K562 (cell line): ENCODE results near the gene ALCAM. TPM values are rescaled to one million over a fixed set of nuclear protein-coding genes. Genes with fewer than 3 reads are reported as not detected.

Experiments
- ATAC-seq: fragments of 200-7000 bp; cut with Tn5 transposase; 3 replicates; pipeline ENCODE4 v1.9.1; 2020; ENCODE audit warnings: moderate library complexity
- BruUV-seq: library from RNA; stranded (reverse); fragments of 400-500 nt; replicated peaks from 2 replicates; lab custom pipeline; 2021; lab: Mats Ljungman, UMichigan
- CTCF ChIA-PET: fragments of 300-600 bp; formaldehyde crosslinking; extraction: SDS; loops from one replicate; lab custom pipeline; 2021; ENCODE audit warnings: low intra/inter-chr PET ratio; lab: Yijun Ruan, JAX
- POLR2A ChIA-PET: fragments of 300-600, 350-650 bp; sonication (Branson Sonifier 250); formaldehyde crosslinking; extraction: SDS; loops from one replicate; lab custom pipeline; 2021; ENCODE audit warnings: antibody characterized with exemption, inconsistent platforms; lab: Yijun Ruan, JAX
- DNase-seq, 4 experiments: peaks; one replicate each; pipeline versions ENCODE4 v3.0.0 to v3.0.0-alpha.2; 2011 to 2018; ENCODE audit warnings: low spot score in 3 of 4, mixed read lengths in 3 of 4; ENCODE audit errors: extremely low read depth in 1 of 4
- FAIRE-seq: peaks from 2 replicates; lab custom pipeline; 2011; peaks lifted over from hg19 to GRCh38; lab: Jason Lieb, UNC
- H2AFZ ChIP-seq: 2 replicates; pipeline ENCODE4 v1.6.0; 2011; ENCODE audit warnings: low read depth, low read length, control low read depth, inconsistent platforms
- H3K27ac ChIP-seq: fragments of 200-600 bp; 3 replicates; pipeline ENCODE4 v1.8.0; 2011; ENCODE audit warnings: low read depth, mild to moderate bottlenecking, control low read depth, inconsistent platforms, low read length, moderate library complexity, mixed read lengths; ENCODE audit errors: extremely low read depth
- H3K27me3 ChIP-seq, 2 experiments: fragments of 300-600 bp in 1 of 2; 2 replicates in 1 of 2; 3 replicates in 1 of 2; pipeline versions ENCODE4 v1.6.0 to v1.8.0; 2011; ENCODE audit warnings: inconsistent platforms in 2 of 2, low read length in 2 of 2, mild to moderate bottlenecking in 1 of 2, mixed read lengths in 1 of 2, moderate library complexity in 1 of 2; ENCODE audit not compliant: control insufficient read depth in 2 of 2, insufficient read depth in 2 of 2
- H3K36me3 ChIP-seq: fragments of 300-600 bp; 3 replicates; pipeline ENCODE4 v1.8.0; 2011; ENCODE audit warnings: mild to moderate bottlenecking, low read length, inconsistent platforms; ENCODE audit not compliant: control insufficient read depth, insufficient read depth
- H3K4me1 ChIP-seq, 2 experiments: fragments of 200-600 bp in 1 of 2; replicated peaks in 1 of 2; 2 replicates in 1 of 2; 3 replicates in 1 of 2; pipeline versions ENCODE4 v1.5.1 to v1.8.0; 2011; ENCODE audit warnings: inconsistent platforms in 2 of 2, low read length in 2 of 2, mild to moderate bottlenecking in 1 of 2, mixed read lengths in 1 of 2, moderate library complexity in 1 of 2; ENCODE audit not compliant: control insufficient read depth in 2 of 2, insufficient read depth in 2 of 2
- H3K4me2 ChIP-seq: 2 replicates; pipeline ENCODE4 v1.6.1; 2011; ENCODE audit warnings: low read length, control low read depth, inconsistent platforms, mixed read lengths; ENCODE audit not compliant: insufficient read depth
- H3K4me3 ChIP-seq: fragments of 200-600 bp; sonication (generic), shearing (Covaris generic); 2 replicates; pipeline ENCODE4 v1.5.1; 2016; ENCODE audit warnings: control low read depth, inconsistent platforms
- H3K79me2 ChIP-seq: fragments of 200-600 bp; 3 replicates; pipeline ENCODE4 v1.8.0; 2011; ENCODE audit warnings: low read length, inconsistent platforms; ENCODE audit not compliant: control insufficient read depth, insufficient read depth
- H3K9ac ChIP-seq, 2 experiments: 2 replicates each; pipeline versions ENCODE4 v1.6.0 to v1.6.1; 2011; ENCODE audit warnings: low read depth in 2 of 2, low read length in 2 of 2, control low read depth in 1 of 2, inconsistent platforms in 1 of 2, mild to moderate bottlenecking in 1 of 2, mixed read lengths in 1 of 2; ENCODE audit not compliant: insufficient read depth in 1 of 2
- H3K9me1 ChIP-seq: one replicate; pipeline ENCODE4 v1.6.0; 2011; ENCODE audit warnings: inconsistent platforms, mild to moderate bottlenecking, low read length, moderate library complexity; ENCODE audit not compliant: control insufficient read depth, insufficient read depth
- H3K9me3 ChIP-seq: replicated peaks from 2 replicates; pipeline ENCODE4 v1.5.1; 2011; ENCODE audit warnings: low read depth, low read length, inconsistent platforms; ENCODE audit not compliant: control insufficient read depth, insufficient read depth
- H4K20me1 ChIP-seq: replicated peaks from 2 replicates; pipeline ENCODE4 v1.6.1; 2011; ENCODE audit warnings: low read length, inconsistent platforms, mixed read lengths; ENCODE audit not compliant: control insufficient read depth, insufficient read depth
- CREB3L1 ChIP-seq: fragments of 450-650 bp; IDR thresholded peaks from 2 replicates; pipeline ENCODE4 v1.6.1; 2014; ENCODE audit warnings: low read depth, mild to moderate bottlenecking, moderate library complexity, borderline replicate concordance
- CSDE1 ChIP-seq, 2 experiments: fragments of 450-650 bp; IDR thresholded peaks; 2 replicates each; pipeline ENCODE4 v1.6.1; 2016; ENCODE audit warnings: mild to moderate bottlenecking in 1 of 2
- GATAD2B ChIP-seq: fragments of 450-650 bp; IDR thresholded peaks from 2 replicates; pipeline ENCODE4 v1.6.1; 2017; ENCODE audit warnings: mild to moderate bottlenecking, borderline replicate concordance
- KDM2B ChIP-seq: fragments of 250-450 bp; sonication (Bioruptor Pico); IDR thresholded peaks from 2 replicates; pipeline ENCODE4 v1.8.0; 2021; ENCODE audit warnings: mild to moderate bottlenecking, moderate library complexity
- PHF21A ChIP-seq: fragments of 450-650 bp; IDR thresholded peaks from 2 replicates; pipeline ENCODE4 v1.6.1; 2017; ENCODE audit warnings: low read depth, borderline replicate concordance
- SMAD1 ChIP-seq: fragments of 150-350 bp; IDR thresholded peaks from 2 replicates; pipeline ENCODE4 v1.6.1; 2014; ENCODE audit warnings: low read length, low read depth; ENCODE audit not compliant: partially characterized antibody
- SNIP1 ChIP-seq: fragments of 450-650 bp; IDR thresholded peaks from 2 replicates; pipeline ENCODE4 v1.7.1; 2017; ENCODE audit warnings: low read depth, mild to moderate bottlenecking
- STAT5A ChIP-seq: IDR thresholded peaks from 2 replicates; pipeline ENCODE4 v1.6.1; 2012; ENCODE audit warnings: low read length, inconsistent platforms, borderline replicate concordance
- USF2 ChIP-seq: sonication (generic); formaldehyde crosslinking; IDR thresholded peaks from 2 replicates; pipeline ENCODE4 v1.5.0; 2020; ENCODE audit warnings: missing genetic modification reagents
- ZBTB8A ChIP-seq: fragments of 450-650 bp; IDR thresholded peaks from 2 replicates; pipeline ENCODE4 v1.6.1; 2018; ENCODE audit warnings: mild to moderate bottlenecking, moderate library complexity; ENCODE audit not compliant: partially characterized antibody
- ZNF165 ChIP-seq: fragments of 250-450 bp; sonication (Bioruptor Pico); IDR thresholded peaks from 2 replicates; pipeline ENCODE4 v1.4.0; 2020; ENCODE audit warnings: borderline replicate concordance
- ZNF41 ChIP-seq: fragments of 250-450 bp; sonication (Bioruptor Pico); conservative IDR thresholded peaks from 2 replicates; pipeline ENCODE4 v1.4.0; 2020; ENCODE audit warnings: mild to moderate bottlenecking
- ZNF507 ChIP-seq: conservative IDR thresholded peaks from 2 replicates; pipeline ENCODE4 v1.6.1; 2017; ENCODE audit warnings: missing genetic modification characterization, missing compliant biosample characterization
- WGBS: fragments of 100-300 bp; shearing (Covaris generic); methylation state at CpG from one replicate; pipeline ENCODE4 v1.1.6; 2016; ENCODE audit warnings: low coverage, mixed read lengths; ENCODE audit not compliant: insufficient coverage; ENCODE audit errors: missing lambda C conversion rate; 5-methylcytosine and 5-hydroxymethylcytosine counted together
- in situ Hi-C: fragments of 300-500 bp; cut with MboI; formaldehyde crosslinking; loops from 4 replicates; pipeline ENCODE4 v1.15.0; 2018; ENCODE audit warnings: inconsistent platforms, mixed read lengths
- intact Hi-C: fragments of 100-400 bp; cut with micrococcal nuclease; formaldehyde crosslinking; loops from 2 replicates; pipeline ENCODE4 v1.14.2; 2022
- polyA plus RNA-seq, 8 experiments: library from polyadenylated mRNA; depleted of rRNA in 4 of 8; stranded (reverse) in 5 of 8; unstranded in 3 of 8; fragments of >200 nt; fragmentation: Nextera tagmentation in 2 of 8; fragmentation: Illumina TruSeq in 1 of 8; extraction: Ambion mirVana in 2 of 8; extraction: Trizol in 1 of 8; gene quantifications; 2 replicates each; pipeline versions ENCODE4 v1.2.1 to v1.2.3, GENCODE V29; 2011 to 2014; ENCODE audit warnings: inconsistent platforms in 1 of 8, missing spikeins in 1 of 8
- total RNA-seq, 7 experiments: library from RNA; depleted of rRNA in 6 of 7; stranded (reverse); fragments of >200 nt in 6 of 7; fragmentation: Illumina TruSeq in 2 of 7; extraction: Trizol in 2 of 7; gene quantifications; 2 replicates each; pipeline versions ENCODE4 v1.2.1 to v1.2.3, GENCODE V29; 2011 to 2021; ENCODE audit warnings: low replicate concordance in 1 of 7
- TF ChIP-seq, protein P1 (sequence below): fragments of 450-650 bp; IDR thresholded peaks from 2 replicates; pipeline ENCODE4 v1.6.1; 2017; ENCODE audit warnings: antibody characterized with exemption, mild to moderate bottlenecking

The ALCAM gene
- total and polyA plus RNA-seq, 9 of the 15 experiments (the other 6 are each of a cell fraction or from before 2014, with no cell fraction given), result 0.03 to 0.98 (median 0.14) TPM; not detected in 1

DNA sequence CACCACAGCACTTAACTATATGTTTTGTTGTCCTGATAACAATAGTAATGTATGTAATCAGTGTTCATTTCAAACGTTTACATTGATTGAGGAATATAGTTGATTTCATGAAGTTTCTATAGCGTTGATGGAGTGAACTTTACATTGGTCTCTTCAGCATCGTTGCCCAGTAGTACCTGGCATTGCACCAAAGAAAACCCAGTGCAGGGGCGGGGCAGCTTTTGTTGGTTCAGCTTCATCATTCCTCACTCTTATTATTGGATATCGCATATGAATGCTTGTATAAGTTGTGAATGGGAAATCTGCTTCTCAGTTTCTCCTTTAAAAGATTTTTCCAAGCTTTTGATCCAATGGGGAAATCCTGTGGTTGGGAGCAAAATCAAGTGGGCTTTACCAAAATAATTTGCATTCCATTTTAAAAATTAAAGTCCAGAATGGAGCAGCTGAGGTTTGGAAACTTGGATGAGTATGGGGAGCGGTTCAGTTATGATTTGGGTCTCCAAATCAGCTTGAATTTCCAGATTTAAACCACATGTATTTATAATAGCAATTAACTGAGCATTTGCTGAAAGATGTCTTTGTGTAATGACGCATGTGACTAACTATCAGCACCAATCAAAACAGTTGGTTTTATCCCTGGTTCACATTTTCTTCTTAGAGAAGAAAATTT, 213.7 kb downstream of the ALCAM start (continued):
- TF ChIP-seq, protein P1, sequence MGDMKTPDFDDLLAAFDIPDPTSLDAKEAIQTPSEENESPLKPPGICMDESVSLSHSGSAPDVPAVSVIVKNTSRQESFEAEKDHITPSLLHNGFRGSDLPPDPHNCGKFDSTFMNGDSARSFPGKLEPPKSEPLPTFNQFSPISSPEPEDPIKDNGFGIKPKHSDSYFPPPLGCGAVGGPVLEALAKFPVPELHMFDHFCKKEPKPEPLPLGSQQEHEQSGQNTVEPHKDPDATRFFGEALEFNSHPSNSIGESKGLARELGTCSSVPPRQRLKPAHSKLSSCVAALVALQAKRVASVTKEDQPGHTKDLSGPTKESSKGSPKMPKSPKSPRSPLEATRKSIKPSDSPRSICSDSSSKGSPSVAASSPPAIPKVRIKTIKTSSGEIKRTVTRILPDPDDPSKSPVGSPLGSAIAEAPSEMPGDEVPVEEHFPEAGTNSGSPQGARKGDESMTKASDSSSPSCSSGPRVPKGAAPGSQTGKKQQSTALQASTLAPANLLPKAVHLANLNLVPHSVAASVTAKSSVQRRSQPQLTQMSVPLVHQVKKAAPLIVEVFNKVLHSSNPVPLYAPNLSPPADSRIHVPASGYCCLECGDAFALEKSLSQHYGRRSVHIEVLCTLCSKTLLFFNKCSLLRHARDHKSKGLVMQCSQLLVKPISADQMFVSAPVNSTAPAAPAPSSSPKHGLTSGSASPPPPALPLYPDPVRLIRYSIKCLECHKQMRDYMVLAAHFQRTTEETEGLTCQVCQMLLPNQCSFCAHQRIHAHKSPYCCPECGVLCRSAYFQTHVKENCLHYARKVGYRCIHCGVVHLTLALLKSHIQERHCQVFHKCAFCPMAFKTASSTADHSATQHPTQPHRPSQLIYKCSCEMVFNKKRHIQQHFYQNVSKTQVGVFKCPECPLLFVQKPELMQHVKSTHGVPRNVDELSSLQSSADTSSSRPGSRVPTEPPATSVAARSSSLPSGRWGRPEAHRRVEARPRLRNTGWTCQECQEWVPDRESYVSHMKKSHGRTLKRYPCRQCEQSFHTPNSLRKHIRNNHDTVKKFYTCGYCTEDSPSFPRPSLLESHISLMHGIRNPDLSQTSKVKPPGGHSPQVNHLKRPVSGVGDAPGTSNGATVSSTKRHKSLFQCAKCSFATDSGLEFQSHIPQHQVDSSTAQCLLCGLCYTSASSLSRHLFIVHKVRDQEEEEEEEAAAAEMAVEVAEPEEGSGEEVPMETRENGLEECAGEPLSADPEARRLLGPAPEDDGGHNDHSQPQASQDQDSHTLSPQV, result no peak
- TF ChIP-seq PHF21A (no peak), SMAD1 (no peak)
- TF ChIP-seq, all 486 proteins: peak for 0

DNA sequence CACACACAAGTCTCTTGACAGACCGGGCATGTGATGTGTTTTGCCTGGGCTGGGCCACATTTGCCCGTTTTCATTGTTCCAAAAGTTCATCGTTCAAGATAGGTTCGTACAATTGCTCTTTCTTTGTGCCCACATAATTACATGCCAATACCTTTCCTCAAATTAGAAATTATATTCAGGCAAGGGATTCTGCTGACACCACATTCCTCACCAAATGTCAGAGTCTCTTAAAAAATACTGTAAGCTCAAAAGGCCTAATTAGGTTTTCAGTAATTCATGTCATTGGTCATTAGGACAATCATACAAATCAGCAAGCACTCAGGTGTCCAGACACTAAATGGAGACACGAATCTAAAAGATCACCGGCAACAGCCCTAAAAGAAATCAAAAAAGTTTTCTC, 215.3 kb downstream of the ALCAM start:
- Histone ChIP-seq H3K79me2 (no peaks in the 10 kb centered on the region), H3K4me2 (no peak overlapping the region), H3K9me1 (no peaks in the 10 kb centered on the region), H3K4me3 (no peak overlapping the region), H3K4me1 (no peaks in the 10 kb centered on the region; a peak in 1 of 5 replicates), H3K27ac (no peak overlapping the region), H3K9ac (no peak overlapping the region), H3K27me3 (no peaks in the 10 kb centered on the region), H3K36me3 (no peaks in the 10 kb centered on the region), H2AFZ (no peak overlapping the region), H3K9me3 (no peaks in the 10 kb centered on the region), H4K20me1 (no peaks in the 10 kb centered on the region)
- DNase-seq, result no peak
- in situ Hi-C loops, result no loop called here
- intact Hi-C loops, result no loop called here
- FAIRE-seq, result no peak
- ChIA-PET POLR2A (no interaction called here), CTCF (no interaction called here)
- WGBS, result 0% methylated on average over 6 of the region's 6 CpGs
- no peak for ATAC-seq
- BruUV-seq, result no TSS peak
- TF ChIP-seq USF2 (CRISPR knock-in tag), result no peak
- TF ChIP-seq ZNF507 (tag), result no peak
- TF ChIP-seq GATAD2B, result no peak
- TF ChIP-seq KDM2B (CRISPR knock-in tag), result no peak
- no peak for TF ChIP-seq ZBTB8A
- no peak for TF ChIP-seq ZNF165 (CRISPR knock-in tag)
- TF ChIP-seq CREB3L1, result no peak
- no peak for TF ChIP-seq ZNF41 (CRISPR knock-in tag)
- TF ChIP-seq STAT5A, result no peak
- no peak for TF ChIP-seq CSDE1 (IDR thresholded peaks at IDR 0.05)
- no peak for TF ChIP-seq SNIP1
